Endothelial cell of hepatic sinusoid (primary cell): ENCODE measurements around the gene OR10H5.
"Not testable (repeated sequence)": the region's sequence is repeated elsewhere in the genome, so short reads cannot be mapped to it uniquely, and the experiment has no call there.

Source experiments
- in situ Hi-C: cut with HindIII; loops from 2 replicates; pipeline ENCODE4 v1.10.0; 2017; ENCODE audit warnings: low sequenced_read_pairs

The OR10H5 gene

DNA sequence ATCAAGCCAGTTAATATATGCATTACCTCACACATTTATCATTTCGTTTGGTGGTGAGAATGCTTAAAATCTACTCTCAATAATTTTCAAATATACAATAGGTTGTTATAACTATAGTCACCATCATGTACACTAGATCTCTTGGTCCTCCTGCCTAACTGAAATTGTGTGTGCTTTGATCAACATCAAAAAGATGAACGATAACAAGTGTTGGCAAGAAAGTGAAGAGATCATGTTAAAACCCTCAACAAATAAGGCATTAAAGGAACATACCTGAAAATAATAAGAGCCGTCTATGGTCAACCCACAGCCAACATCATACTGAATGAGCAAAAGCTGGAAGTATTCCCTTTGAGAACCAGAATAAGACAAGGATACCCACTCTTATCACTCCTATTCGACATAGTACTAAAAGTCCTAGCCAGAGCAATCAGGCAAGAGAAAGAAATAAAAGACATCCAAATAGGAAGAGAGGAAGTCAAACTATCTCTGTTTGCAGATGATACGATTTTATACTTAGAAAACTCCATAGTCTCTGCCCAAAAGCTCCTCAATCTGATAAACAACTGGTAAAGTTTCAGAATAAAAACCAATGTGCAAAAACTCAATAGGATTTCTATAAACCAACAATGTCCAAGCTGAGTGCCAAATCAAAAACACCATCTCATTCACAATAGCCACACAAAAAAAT lies 55.9 kb downstream of the OR10H5 start:
- in situ Hi-C loops: no loop called here

DNA sequence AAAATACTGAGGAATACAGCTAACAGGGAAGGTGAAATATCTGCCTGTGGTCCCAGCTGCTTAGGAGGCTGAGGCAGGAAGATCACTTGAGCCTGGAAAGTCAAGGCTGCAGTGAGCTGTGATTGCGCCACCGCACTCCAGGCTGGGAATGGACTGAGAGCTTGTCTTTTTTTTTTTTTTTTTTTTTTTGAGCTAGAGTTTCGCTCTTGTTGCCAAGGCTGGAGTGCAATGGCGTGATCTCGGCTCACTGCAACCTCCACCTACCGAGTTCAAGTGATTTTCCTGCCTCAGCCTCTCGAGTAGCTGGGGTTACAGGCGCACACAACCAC lies 56.4 kb downstream of the OR10H5 start:
- in situ Hi-C loops: not testable (repeated sequence)

DNA sequence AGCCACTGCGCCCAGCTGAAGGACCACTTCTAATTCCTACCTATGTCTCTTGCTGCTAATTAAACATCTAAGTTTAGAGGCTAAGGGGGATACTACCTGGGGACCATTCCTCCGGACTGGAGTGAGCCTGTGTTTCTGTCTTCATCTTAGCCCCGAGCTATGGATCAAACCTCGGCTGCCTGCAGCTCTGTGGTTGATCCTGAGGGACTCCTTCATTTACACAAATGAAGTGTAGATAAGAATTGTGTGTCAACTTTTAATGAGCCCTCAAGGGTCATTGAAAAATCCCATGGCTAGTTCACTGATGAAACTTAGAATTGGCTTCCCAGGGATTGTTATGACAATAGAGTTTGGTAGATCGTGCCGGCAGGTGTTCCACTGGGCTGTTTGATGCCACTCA lies 59.5 kb downstream of the OR10H5 start:
- in situ Hi-C loops: no loop called here

DNA sequence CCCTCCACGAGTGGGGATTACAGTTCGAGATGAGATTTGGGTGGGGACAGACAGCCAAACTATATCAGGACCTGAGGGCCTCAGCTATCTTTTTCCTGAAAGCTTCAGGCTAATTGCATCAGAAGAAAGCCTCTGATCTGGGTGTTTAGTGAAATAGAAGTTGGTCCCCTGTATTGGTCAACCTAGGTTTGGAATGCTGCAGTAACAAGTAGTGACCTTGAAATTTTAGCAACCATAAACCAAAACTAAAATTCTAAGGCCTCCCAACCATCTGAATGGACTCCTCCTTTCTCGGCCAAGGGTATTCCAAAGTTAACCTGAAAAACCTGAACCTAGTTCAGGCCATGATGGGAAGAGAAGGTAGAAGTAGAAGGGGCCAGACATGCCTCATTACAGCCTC lies 62.9 kb downstream of the OR10H5 start:
- in situ Hi-C loops: loop anchor here (5.0 kb wide), 1 partner anchor 97 kb away; the partner anchor contains the start of gene OR10H4
